NOMO-1 (cell line): ENCODE measurements around the gene ASIC2.

ENCODE experiments used
- DNase-seq, 2 experiments: peaks; one replicate each; lab custom pipeline; 2025; ENCODE audit not compliant: unreplicated experiment in 2 of 2; lab: John Stamatoyannopoulos, UW

Gene ASIC2

GRCh38 chr17:33166472-33166871 is 126.6 kb downstream of the ASIC2 start:
- no peak for DNase-seq

- no peak for DNase-seq
These were observed 128.8 kb downstream of the ASIC2 start for GRCh38 chr17:33164169-33164881.

- no peak for DNase-seq
These were observed 129.4 kb downstream of the ASIC2 start for GRCh38 chr17:33163533-33164168.

GRCh38 chr17:33154869-33155455 is 138.1 kb downstream of the ASIC2 start:
- DNase-seq, result no peak

GRCh38 chr17:33152783-33153182 is 140.3 kb downstream of the ASIC2 start:
- no peak for DNase-seq

GRCh38 chr17:33151565-33151964 is 141.5 kb downstream of the ASIC2 start:
- DNase-seq, result peak in 1 of 2 experiments; percentile 12

- no peak for DNase-seq
These were observed 147.2 kb downstream of the ASIC2 start for GRCh38 chr17:33145941-33146340.

GRCh38 chr17:33144837-33145236 is 148.3 kb downstream of the ASIC2 start:
- DNase-seq, result no peak

- peak in 1 of 2 experiments; percentile 8 for DNase-seq
These were observed 150.3 kb downstream of the ASIC2 start for GRCh38 chr17:33142705-33143299.

GRCh38 chr17:33140413-33141099 is 152.5 kb downstream of the ASIC2 start:
- no peak for DNase-seq

- no peak for DNase-seq
These were observed 154.5 kb downstream of the ASIC2 start for GRCh38 chr17:33138627-33139026.

GRCh38 chr17:33137426-33137825 is 155.7 kb downstream of the ASIC2 start:
- no peak for DNase-seq

- no peak for DNase-seq
These were observed 157.4 kb downstream of the ASIC2 start for GRCh38 chr17:33135691-33136090.

GRCh38 chr17:33131620-33132019 is 161.5 kb downstream of the ASIC2 start:
- DNase-seq, result no peak

GRCh38 chr17:33127706-33128105 is 165.4 kb downstream of the ASIC2 start:
- peak; percentile 73 to 79 for DNase-seq

- DNase-seq, result no peak
These were observed 167.0 kb downstream of the ASIC2 start for GRCh38 chr17:33126086-33126485.

GRCh38 chr17:33125552-33125950 is 167.5 kb downstream of the ASIC2 start:
- no peak for DNase-seq

- no peak for DNase-seq
These were observed 168.1 kb downstream of the ASIC2 start for GRCh38 chr17:33124871-33125551.

- no peak for DNase-seq
These were observed 168.9 kb downstream of the ASIC2 start for GRCh38 chr17:33124185-33124584.

- DNase-seq, result peak; percentile 53 to 54
These were observed 171.3 kb downstream of the ASIC2 start for GRCh38 chr17:33121756-33122155.
